ENCODE measurements around the gene CLSTN1.

DNA sequence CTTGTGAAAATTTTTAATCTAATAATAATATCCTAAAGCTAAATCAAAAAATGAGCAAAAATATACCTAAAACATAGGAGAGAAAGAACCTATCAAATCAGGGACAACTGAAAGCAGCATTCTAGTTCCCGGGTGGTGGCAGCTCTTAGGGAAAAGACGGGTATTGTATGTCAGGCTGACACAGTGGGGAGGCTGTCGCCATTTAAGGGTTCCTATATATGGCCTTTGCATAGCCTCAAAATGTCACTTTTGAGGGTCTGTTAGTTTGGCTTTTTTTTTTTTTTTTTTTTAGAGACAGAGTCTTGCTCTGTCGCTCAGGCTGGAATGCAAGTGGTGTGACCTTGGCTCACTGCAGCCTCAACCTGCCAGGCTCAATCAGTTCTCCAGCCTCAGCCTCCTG lies 6.0 kb downstream of the CLSTN1 start:
- TF ChIP-seq, protein P1, sequence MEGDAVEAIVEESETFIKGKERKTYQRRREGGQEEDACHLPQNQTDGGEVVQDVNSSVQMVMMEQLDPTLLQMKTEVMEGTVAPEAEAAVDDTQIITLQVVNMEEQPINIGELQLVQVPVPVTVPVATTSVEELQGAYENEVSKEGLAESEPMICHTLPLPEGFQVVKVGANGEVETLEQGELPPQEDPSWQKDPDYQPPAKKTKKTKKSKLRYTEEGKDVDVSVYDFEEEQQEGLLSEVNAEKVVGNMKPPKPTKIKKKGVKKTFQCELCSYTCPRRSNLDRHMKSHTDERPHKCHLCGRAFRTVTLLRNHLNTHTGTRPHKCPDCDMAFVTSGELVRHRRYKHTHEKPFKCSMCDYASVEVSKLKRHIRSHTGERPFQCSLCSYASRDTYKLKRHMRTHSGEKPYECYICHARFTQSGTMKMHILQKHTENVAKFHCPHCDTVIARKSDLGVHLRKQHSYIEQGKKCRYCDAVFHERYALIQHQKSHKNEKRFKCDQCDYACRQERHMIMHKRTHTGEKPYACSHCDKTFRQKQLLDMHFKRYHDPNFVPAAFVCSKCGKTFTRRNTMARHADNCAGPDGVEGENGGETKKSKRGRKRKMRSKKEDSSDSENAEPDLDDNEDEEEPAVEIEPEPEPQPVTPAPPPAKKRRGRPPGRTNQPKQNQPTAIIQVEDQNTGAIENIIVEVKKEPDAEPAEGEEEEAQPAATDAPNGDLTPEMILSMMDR (IDR thresholded peaks at IDR 0.05; ENCODE audit: low read length), result no peak
- no peak for TF ChIP-seq EZH2 (IDR thresholded peaks at IDR 0.05; ENCODE audit: borderline replicate concordance, low read length)

Measured in OCI-LY1 (cell line).